ENCODE results near the gene CCDC88B.

GRCh38 chr11:64305075-64305690 is 34.8 kb upstream of the CCDC88B start, which contains the start of gene ESRRA:
- TF ChIP-seq CTCF (IDR thresholded peaks at IDR 0.05) (no peak), ZFX (IDR thresholded peaks at IDR 0.05; ENCODE audit: borderline replicate concordance) (no peak)

Data from 22Rv1 (cell line).